Measurements from ENCODE around the gene ATP6V1G3.
"Not testable (repeated sequence)": the region's sequence is repeated elsewhere in the genome, so short reads cannot be mapped to it uniquely, and the experiment has no call there.

The ATP6V1G3 gene

GRCh38 chr1:198541737-198542136 is 1.3 kb upstream of the ATP6V1G3 start:
- DNase-seq: no peak

DNA sequence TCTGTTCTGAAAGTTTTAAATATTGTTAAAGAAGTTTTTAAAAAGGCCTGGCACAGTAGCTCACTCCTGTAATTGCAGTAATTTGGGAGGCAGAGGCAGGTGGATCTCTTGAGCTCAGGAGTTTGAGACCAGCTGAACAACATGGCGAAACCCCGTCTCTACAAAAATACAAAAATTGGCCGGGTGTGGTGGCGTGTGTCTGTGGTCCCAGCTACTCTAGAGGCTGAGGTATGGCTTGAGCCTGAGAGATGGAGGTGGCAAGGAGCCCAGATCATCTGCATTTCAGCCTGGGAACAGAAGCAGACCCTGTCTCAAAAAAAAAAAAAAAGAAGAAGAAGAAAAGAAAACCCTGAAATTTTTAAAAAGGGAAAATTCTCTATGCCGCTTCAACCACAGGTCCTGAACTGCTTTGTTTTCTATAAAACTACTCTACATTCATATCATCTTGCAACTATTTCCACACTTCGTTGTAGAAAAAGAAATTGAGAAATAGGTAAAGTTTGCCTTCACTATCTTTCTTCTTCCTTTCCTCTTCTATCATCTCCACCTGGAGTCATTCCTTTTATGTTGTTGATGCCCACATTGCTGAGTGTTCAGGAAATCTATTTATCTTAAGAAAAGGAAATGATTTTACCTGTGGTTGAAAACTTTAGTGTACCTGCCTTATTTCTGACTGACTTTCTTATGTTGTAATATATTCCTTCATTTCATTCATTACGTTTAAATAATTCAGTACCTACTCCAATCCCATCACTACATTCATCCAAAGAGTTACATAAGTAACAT is 1.7 kb downstream of the ATP6V1G3 start:
- no peak for DNase-seq

GRCh38 chr1:198535631-198536030 is 4.8 kb downstream of the ATP6V1G3 start:
- DNase-seq: no peak

DNA sequence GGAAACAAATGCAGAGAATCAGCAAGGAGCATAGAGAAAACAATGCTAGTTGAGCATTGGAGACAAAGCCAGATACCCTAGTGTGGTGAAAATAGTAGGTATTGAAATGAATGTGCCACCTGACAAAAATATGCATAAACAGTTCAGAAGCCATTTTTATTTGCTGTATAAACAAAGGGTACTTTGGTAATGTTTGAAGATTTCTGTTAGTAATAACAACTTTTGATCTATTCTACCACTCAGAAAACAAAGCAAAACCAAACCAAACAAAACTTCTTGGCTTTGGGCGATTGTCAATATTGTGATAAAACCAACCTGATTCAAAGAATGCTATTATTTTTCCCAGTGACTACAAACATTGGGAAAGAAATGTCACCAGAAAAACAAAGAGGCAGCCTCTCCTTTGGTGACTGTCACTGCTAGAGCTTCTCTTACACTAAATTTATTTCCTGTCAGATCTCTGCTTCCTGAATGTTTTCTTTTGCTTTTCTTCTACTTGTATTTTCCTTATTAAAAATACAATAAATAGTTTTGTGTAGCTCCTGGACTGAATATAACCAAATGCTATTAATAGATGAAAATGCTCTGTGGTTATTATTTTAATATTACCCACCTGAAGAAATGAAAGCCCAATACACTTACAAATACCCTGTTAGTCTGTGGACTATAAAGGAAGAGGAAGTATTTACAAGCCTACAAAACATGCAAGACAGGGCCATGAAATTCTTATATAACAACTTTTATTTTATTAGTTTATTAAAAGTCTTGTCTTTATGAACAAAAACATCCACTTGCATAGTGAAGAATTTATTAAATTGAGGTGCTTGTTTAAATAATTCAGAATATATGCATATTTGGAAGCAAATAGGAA is 5.7 kb downstream of the ATP6V1G3 start:
- no peak for DNase-seq

- DNase-seq: no peak
Observed at GRCh38 chr1:198531891-198532290, 8.6 kb downstream of the ATP6V1G3 start.

DNA sequence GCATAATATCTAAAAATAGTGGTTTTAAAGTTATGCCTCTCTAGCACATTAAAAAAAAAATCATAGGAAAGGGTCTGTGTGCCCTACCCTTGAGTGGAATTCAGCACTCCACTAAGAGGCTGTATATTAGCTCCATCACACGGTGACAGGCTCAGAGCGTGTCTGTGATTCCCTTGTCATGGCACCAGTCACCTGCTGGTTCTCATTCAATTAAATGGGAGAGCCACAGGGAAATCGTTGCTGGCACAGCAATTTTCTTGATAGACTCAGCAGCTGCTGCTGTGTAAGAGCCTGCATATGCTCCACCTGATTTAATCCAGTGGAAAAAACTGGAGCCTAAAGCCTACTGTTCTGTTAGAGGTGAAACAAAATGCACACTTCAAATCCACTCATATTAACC is 9.5 kb downstream of the ATP6V1G3 start:
- no peak for DNase-seq

- no peak for DNase-seq
Observed at GRCh38 chr1:198529414-198529813, 11.1 kb downstream of the ATP6V1G3 start.

GRCh38 chr1:198528364-198528763 is 12.1 kb downstream of the ATP6V1G3 start:
- no peak for DNase-seq

GRCh38 chr1:198524556-198524955 is 15.9 kb downstream of the ATP6V1G3 start:
- DNase-seq: no peak

GRCh38 chr1:198524127-198524526 is 16.4 kb downstream of the ATP6V1G3 start:
- not testable (repeated sequence) for DNase-seq

DNA sequence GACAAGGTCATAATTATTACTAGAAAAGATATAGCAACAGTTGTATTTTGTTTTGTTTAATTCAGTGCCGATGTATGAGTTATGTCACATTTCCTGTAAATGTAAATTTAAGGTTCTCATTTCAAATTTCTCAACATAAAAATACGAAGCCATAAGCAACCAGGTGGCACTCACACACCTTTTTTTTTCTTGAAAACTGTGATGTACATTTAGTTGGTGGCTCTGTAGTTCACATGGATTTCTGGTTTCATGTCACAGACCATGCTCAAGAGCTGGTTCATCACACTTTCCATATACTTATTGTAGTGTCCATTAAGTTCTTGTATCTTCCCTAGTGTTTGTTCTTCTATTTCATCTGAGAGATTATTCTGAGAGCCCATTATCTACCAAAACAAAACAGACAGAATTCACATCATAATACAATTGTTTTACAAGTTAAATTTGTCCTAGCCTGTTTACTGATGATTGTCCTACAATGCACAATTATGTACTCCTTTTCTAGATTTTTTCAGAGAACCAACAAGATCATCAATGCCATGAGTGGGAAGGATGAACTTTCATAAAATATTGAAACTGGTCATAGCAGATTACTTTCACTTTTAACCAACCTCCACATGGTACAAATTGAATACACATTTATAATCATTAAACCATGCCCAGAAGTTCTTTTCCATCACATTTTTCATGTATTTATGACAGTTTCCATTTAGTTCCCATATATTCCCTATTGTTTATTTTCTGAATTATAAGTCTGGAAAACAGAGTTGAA is 17.1 kb downstream of the ATP6V1G3 start:
- DNase-seq: no peak

DNA sequence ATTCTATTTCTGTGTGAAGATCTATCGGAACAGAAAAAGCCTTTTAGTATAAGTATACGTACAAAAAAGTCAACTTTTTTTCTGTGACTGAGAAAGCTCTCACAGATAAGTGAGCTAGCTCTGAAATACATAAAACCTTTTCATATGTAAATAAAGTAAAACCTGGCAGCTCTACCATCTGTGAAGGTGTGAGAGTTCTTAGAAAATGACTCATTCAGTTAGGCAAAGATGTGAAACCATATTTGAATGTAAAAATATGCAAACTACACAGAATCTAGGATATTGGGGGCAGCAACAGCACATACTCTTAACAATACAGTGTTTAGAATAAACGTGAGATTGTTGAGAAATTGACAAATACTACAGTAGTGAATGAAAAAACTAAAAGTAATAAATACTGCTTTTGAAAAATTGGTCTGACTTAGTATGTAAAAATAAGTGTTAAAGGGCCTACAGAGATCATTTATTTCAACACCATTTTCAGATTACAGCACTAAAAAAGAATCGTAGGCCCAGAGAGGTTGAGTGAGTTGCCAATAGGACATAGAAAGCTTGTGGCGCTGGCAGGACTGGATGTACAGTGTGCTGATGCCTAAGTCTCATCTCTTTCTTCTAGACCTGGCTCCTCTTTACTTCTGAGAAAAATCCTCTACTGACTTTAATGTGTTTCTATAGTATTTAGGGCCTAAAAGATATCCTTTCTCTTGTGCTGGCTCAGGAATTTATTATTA is 19.8 kb downstream of the ATP6V1G3 start:
- no peak for DNase-seq

DNA sequence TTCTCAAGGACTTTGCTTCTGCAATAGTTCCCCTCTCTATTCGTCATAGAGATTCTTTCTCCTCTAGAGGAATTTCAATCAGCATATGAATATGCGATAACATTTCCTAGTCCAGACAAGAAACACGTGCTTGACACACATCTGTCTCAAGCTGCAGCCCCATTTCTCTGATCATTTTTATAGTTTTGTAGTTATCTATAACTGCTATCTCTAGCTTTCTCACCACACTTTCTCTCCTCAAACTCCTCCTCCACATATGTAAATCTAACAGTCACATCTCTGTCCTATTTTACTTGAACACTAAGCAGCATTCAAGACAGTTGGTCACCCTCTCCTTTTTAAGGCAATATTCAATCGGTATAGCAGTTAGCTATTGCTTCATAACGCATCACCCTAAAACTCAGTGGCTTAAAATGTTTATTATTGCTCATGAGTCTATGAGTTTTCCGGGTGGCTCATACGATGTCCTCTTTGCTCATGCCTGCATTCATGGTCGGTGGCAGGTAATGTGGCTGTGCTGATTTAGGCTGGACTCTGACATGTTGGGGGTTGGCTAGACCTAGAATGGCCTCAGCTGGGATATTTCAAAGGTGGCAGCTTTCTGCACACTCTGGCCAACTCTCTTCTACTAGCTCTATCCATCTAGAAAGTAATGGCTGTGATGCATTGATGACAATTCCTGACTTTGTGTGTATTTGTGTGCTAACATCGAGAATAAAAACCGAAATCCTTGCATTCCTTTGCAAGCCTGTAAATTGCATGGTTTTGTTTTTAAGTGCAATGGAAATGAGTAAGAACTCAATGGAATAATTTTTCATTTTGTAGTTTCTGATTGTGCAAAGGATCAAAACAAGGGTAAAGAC is 20.6 kb downstream of the ATP6V1G3 start:
- no peak for DNase-seq

GRCh38 chr1:198517623-198518199 is 22.8 kb downstream of the ATP6V1G3 start:
- DNase-seq: no peak

DNA sequence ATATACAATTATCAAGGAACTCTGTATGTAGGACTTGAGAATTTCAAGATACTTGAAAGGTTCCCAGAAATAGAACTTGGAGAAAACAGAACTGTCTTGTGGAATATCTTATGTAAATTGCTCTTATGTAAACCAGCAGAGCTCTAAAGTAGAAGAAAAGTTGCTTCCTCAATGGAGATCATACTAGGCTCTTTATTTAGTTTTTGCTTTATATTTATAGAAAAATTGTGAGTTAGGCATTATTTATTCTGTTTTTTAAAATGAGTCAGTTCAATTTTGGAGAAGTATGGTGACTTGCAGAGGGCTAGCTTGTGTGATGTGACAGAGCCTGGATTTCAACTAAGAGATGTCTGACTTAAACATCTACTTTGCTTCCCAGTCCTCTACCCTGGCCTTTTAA is 40.4 kb downstream of the ATP6V1G3 start:
- peak; percentile 26 for DNase-seq

GRCh38 chr1:198499588-198499987 is 40.9 kb downstream of the ATP6V1G3 start:
- DNase-seq: no peak

DNA sequence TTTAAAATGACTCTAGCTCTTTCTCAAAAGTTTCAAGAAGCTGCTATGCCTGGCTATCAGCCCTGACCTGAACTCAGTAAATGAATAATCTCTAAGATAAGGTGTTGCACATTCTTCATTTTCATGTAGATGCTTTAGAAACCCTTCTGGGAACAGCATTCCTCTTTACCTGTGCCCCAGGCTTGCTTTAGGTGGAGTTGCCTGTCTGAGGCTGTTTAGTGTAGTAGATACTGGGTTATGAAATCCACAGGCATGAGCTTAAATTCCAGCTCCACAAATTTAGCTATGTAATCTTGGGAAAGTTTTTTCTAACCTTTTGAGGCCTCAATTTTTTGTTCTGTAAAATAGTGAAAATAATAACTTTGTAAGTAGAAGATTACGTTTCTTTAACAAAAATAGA is 41.6 kb downstream of the ATP6V1G3 start:
- DNase-seq: no peak

- no peak for DNase-seq
Observed at GRCh38 chr1:198498103-198498385, 42.4 kb downstream of the ATP6V1G3 start.

- peak; percentile 87 for DNase-seq
Observed at GRCh38 chr1:198497326-198498102, 43.0 kb downstream of the ATP6V1G3 start.
